Globus pallidus (tissue), 1 donor: ENCODE results near the gene SLC39A11.
"Not testable (repeated sequence)": the region's sequence is repeated elsewhere in the genome, so short reads cannot be mapped to it uniquely, and the experiment has no call there.

Experiments used
- DNase-seq: peaks from one replicate; pipeline ENCODE4 v3.0.0-alpha.2; 2015; ENCODE audit warnings: low spot score

SLC39A11 gene

GRCh38 chr17:72916991-72917390, 175.5 kb downstream of the SLC39A11 start:
- no peak for DNase-seq

- DNase-seq, result peak; percentile 32
These were observed 176.8 kb downstream of the SLC39A11 start for GRCh38 chr17:72915625-72916081.

- no peak for DNase-seq
These were observed 179.3 kb downstream of the SLC39A11 start for GRCh38 chr17:72913142-72913682.

- DNase-seq, result no peak
These were observed 186.2 kb downstream of the SLC39A11 start for GRCh38 chr17:72906306-72906705.

- DNase-seq, result no peak
These were observed 189.0 kb downstream of the SLC39A11 start for GRCh38 chr17:72903522-72903921.

- DNase-seq, result no peak
These were observed 190.8 kb downstream of the SLC39A11 start for GRCh38 chr17:72901657-72902056.

GRCh38 chr17:72901083-72901482, 191.4 kb downstream of the SLC39A11 start:
- no peak for DNase-seq

- no peak for DNase-seq
These were observed 191.9 kb downstream of the SLC39A11 start for GRCh38 chr17:72900654-72900971.

- no peak for DNase-seq
These were observed 193.8 kb downstream of the SLC39A11 start for GRCh38 chr17:72898725-72899124.

- DNase-seq, result not testable (repeated sequence)
These were observed 196.2 kb downstream of the SLC39A11 start for GRCh38 chr17:72896288-72896687.

- DNase-seq, result no peak
These were observed 200.9 kb downstream of the SLC39A11 start for GRCh38 chr17:72891627-72892026.

GRCh38 chr17:72890711-72891110, 201.8 kb downstream of the SLC39A11 start:
- no peak for DNase-seq

GRCh38 chr17:72887917-72888316, 204.6 kb downstream of the SLC39A11 start:
- no peak for DNase-seq

- DNase-seq, result no peak
These were observed 205.2 kb downstream of the SLC39A11 start for GRCh38 chr17:72887322-72887721.

- DNase-seq, result no peak
These were observed 205.9 kb downstream of the SLC39A11 start for GRCh38 chr17:72886622-72887021.

GRCh38 chr17:72884066-72884465, 208.4 kb downstream of the SLC39A11 start:
- peak; percentile 96 for DNase-seq

GRCh38 chr17:72883351-72883750, 209.1 kb downstream of the SLC39A11 start:
- DNase-seq, result peak; percentile 7

- DNase-seq, result peak; percentile 16
These were observed 210.1 kb downstream of the SLC39A11 start for GRCh38 chr17:72882426-72882825.

GRCh38 chr17:72879877-72880276, 212.6 kb downstream of the SLC39A11 start:
- DNase-seq, result no peak

- no peak for DNase-seq
These were observed 213.4 kb downstream of the SLC39A11 start for GRCh38 chr17:72878975-72879660.

GRCh38 chr17:72877348-72877747, 215.1 kb downstream of the SLC39A11 start:
- no peak for DNase-seq

GRCh38 chr17:72876413-72876812, 216.1 kb downstream of the SLC39A11 start:
- DNase-seq, result no peak

GRCh38 chr17:72875361-72875760, 217.1 kb downstream of the SLC39A11 start:
- no peak for DNase-seq

GRCh38 chr17:72872396-72872795, 220.1 kb downstream of the SLC39A11 start:
- DNase-seq, result no peak
